Nephron (organoid): Measurements from ENCODE around the gene COPG2.

Source experiments
- H3K27ac Mint-ChIP-seq, 3 experiments: 2 replicates each; pipeline ENCODE4 v1.8.0; 2020; ENCODE audit warnings: mixed read lengths in 3 of 3, mild to moderate bottlenecking in 2 of 3, moderate library complexity in 1 of 3
- H3K27me3 Mint-ChIP-seq: 2 replicates; pipeline ENCODE4 v1.8.0; 2021; ENCODE audit warnings: low read depth, mild to moderate bottlenecking, moderate library complexity, mixed read lengths
- H3K36me3 Mint-ChIP-seq: 2 replicates; pipeline ENCODE4 v1.8.0; 2020; ENCODE audit warnings: low read depth, mixed read lengths
- H3K4me1 Mint-ChIP-seq: 2 replicates; pipeline ENCODE4 v1.8.0; 2020; ENCODE audit warnings: mixed read lengths
- H3K4me3 Mint-ChIP-seq, 3 experiments: 2 replicates each; pipeline ENCODE4 v1.8.0; 2020; ENCODE audit warnings: mild to moderate bottlenecking in 3 of 3, mixed read lengths in 3 of 3, moderate library complexity in 2 of 3
- H3K9me3 Mint-ChIP-seq: 2 replicates; pipeline ENCODE4 v1.8.0; 2020; ENCODE audit warnings: mixed read lengths
- CTCF ChIP-seq, 3 experiments: fragments of 200-600 bp; sonication (generic); IDR thresholded peaks; one replicate each; pipeline ENCODE4 v1.5.0; 2021; ENCODE audit warnings: antibody characterized with exemption in 3 of 3; ENCODE audit not compliant: unreplicated experiment in 3 of 3

Gene COPG2

GRCh38 chr7:130668258-130669084 lies at the start of gene COPG2:
COPG2 (minus strand) TSS chr7:130668748; CDS start chr7:130668668, 80 bp downstream.
- Mint-ChIP-seq H3K4me3 (peak within 1 kb of the TSS; percentile 90 to 96 (median 92)), H3K27ac (peak within 1 kb of the TSS; percentile 91 to 97 (median 95)), H3K27me3 (no peaks in the 10 kb centered on the region), H3K36me3 (peaks cover 13% of the 10 kb centered on the region), H3K9me3 (no peaks in the 10 kb centered on the region), H3K4me1 (peaks cover 21% of the 10 kb centered on the region)
- no peak for TF ChIP-seq CTCF (IDR thresholded peaks at IDR 0.05; ENCODE audit: unreplicated experiment in 3 of 3)

GRCh38 chr7:130712416-130712815 lies 43.9 kb upstream of the COPG2 start:
- no peaks in the 10 kb centered on the region for H3K36me3 Mint-ChIP-seq
- no peaks in the 10 kb centered on the region for H3K27me3 Mint-ChIP-seq
- TF ChIP-seq CTCF (IDR thresholded peaks at IDR 0.05; ENCODE audit: unreplicated experiment in 3 of 3), result no peak
- H3K4me1 Mint-ChIP-seq, result no peaks in the 10 kb centered on the region
- no peak overlapping the region for H3K4me3 Mint-ChIP-seq
- no peak overlapping the region for H3K27ac Mint-ChIP-seq
- H3K9me3 Mint-ChIP-seq, result no peaks in the 10 kb centered on the region

GRCh38 chr7:130708766-130709165 lies 40.2 kb upstream of the COPG2 start:
- no peaks in the 10 kb centered on the region for H3K36me3 Mint-ChIP-seq
- peaks cover 16% of the 10 kb centered on the region for H3K9me3 Mint-ChIP-seq
- H3K27me3 Mint-ChIP-seq, result no peaks in the 10 kb centered on the region
- no peaks in the 10 kb centered on the region for H3K4me1 Mint-ChIP-seq
- H3K4me3 Mint-ChIP-seq, result no peak overlapping the region
- TF ChIP-seq CTCF (IDR thresholded peaks at IDR 0.05; ENCODE audit: unreplicated experiment in 3 of 3), result no peak
- no peak overlapping the region for H3K27ac Mint-ChIP-seq

GRCh38 chr7:130708001-130708400 lies 39.5 kb upstream of the COPG2 start:
- no peak overlapping the region for H3K4me3 Mint-ChIP-seq
- no peaks in the 10 kb centered on the region for H3K36me3 Mint-ChIP-seq
- TF ChIP-seq CTCF (IDR thresholded peaks at IDR 0.05; ENCODE audit: unreplicated experiment in 3 of 3), result no peak
- no peaks in the 10 kb centered on the region for H3K4me1 Mint-ChIP-seq
- H3K27ac Mint-ChIP-seq, result no peak overlapping the region
- H3K9me3 Mint-ChIP-seq, result peaks cover 18% of the 10 kb centered on the region
- no peaks in the 10 kb centered on the region for H3K27me3 Mint-ChIP-seq

GRCh38 chr7:130703851-130704250 lies 35.3 kb upstream of the COPG2 start:
- Mint-ChIP-seq H3K9me3 (peaks cover 21% of the 10 kb centered on the region), H3K27ac (no peak overlapping the region), H3K36me3 (no peaks in the 10 kb centered on the region), H3K4me1 (no peaks in the 10 kb centered on the region), H3K4me3 (no peak overlapping the region), H3K27me3 (peaks cover 5% of the 10 kb centered on the region)
- no peak for TF ChIP-seq CTCF (IDR thresholded peaks at IDR 0.05; ENCODE audit: unreplicated experiment in 3 of 3)

GRCh38 chr7:130701650-130702049 lies 33.1 kb upstream of the COPG2 start:
- Mint-ChIP-seq H3K27me3 (peaks cover 5% of the 10 kb centered on the region), H3K4me3 (no peak overlapping the region), H3K9me3 (peaks cover 15% of the 10 kb centered on the region), H3K27ac (no peak overlapping the region), H3K36me3 (no peaks in the 10 kb centered on the region), H3K4me1 (no peaks in the 10 kb centered on the region)
- no peak for TF ChIP-seq CTCF (IDR thresholded peaks at IDR 0.05; ENCODE audit: unreplicated experiment in 3 of 3)
